Mesenchymal stem cell (in vitro differentiated cells and primary cell): ENCODE measurements around the gene CCDC90B.

Source experiments
- DNase-seq: peaks from one replicate; pipeline ENCODE4 v3.0.0-alpha.2; 2013
- H2AFZ ChIP-seq: one replicate; pipeline ENCODE4 v1.6.1; 2013; ENCODE audit warnings: low read depth, mild to moderate bottlenecking, control low read depth, inconsistent platforms, low read length, moderate library complexity
- H2AK5ac ChIP-seq: 2 replicates; pipeline ENCODE4 v1.6.1; 2013; ENCODE audit warnings: low read length, moderate library complexity, mild to moderate bottlenecking, inconsistent platforms; ENCODE audit not compliant: severe bottlenecking
- H2BK120ac ChIP-seq: one replicate; pipeline ENCODE4 v1.6.1; 2013; ENCODE audit warnings: low read depth, mild to moderate bottlenecking, inconsistent platforms, low read length, moderate library complexity
- H2BK12ac ChIP-seq, 2 experiments: one replicate each; pipeline ENCODE4 v1.6.1; 2013; ENCODE audit warnings: inconsistent platforms in 2 of 2, low read length in 2 of 2, mild to moderate bottlenecking in 2 of 2, moderate library complexity in 2 of 2, control low read depth in 1 of 2
- H2BK15ac ChIP-seq: one replicate; pipeline ENCODE4 v1.6.1; 2013; ENCODE audit warnings: mild to moderate bottlenecking, low read depth, inconsistent platforms; ENCODE audit not compliant: poor library complexity, severe bottlenecking
- H2BK5ac ChIP-seq: 2 replicates; pipeline ENCODE4 v1.6.1; 2013; ENCODE audit warnings: low read depth, mild to moderate bottlenecking, low read length, control low read depth, inconsistent platforms; ENCODE audit not compliant: poor library complexity, severe bottlenecking
- H3K14ac ChIP-seq, 2 experiments: one replicate each; pipeline ENCODE4 v1.6.1; 2013; ENCODE audit warnings: inconsistent platforms in 2 of 2, low read length in 2 of 2, control low read depth in 1 of 2, mild to moderate bottlenecking in 1 of 2, moderate library complexity in 1 of 2
- H3K18ac ChIP-seq, 2 experiments: one replicate each; pipeline ENCODE4 v1.6.1; 2013; ENCODE audit warnings: inconsistent platforms in 2 of 2, low read length in 2 of 2, control low read depth in 1 of 2, low read depth in 1 of 2, mild to moderate bottlenecking in 1 of 2
- H3K23ac ChIP-seq, 2 experiments: one replicate each; pipeline ENCODE4 v1.6.1; 2013; ENCODE audit warnings: inconsistent platforms in 2 of 2, low read length in 2 of 2, mild to moderate bottlenecking in 2 of 2, moderate library complexity in 2 of 2, control low read depth in 1 of 2
- H3K27ac ChIP-seq: 2 replicates; pipeline ENCODE4 v1.5.1; 2013; ENCODE audit warnings: mild to moderate bottlenecking, moderate library complexity, low read length, control low read depth, inconsistent platforms; ENCODE audit not compliant: poor library complexity, severe bottlenecking
- H3K27me3 ChIP-seq, 2 experiments: 2 replicates each; pipeline versions ENCODE4 v1.6.1 to v1.7.0; 2013; ENCODE audit warnings: low read length in 2 of 2, mild to moderate bottlenecking in 2 of 2, moderate library complexity in 2 of 2, control low read depth in 1 of 2, inconsistent platforms in 1 of 2; ENCODE audit not compliant: control insufficient read depth in 1 of 2, insufficient read depth in 1 of 2
- H3K36me3 ChIP-seq, 2 experiments: 2 replicates each; pipeline versions ENCODE4 v1.6.1 to v1.7.0; 2013; ENCODE audit warnings: low read length in 2 of 2, control low read depth in 1 of 2, inconsistent platforms in 1 of 2, low read depth in 1 of 2, mild to moderate bottlenecking in 1 of 2; ENCODE audit not compliant: insufficient read depth in 2 of 2, control insufficient read depth in 1 of 2
- H3K4ac ChIP-seq, 2 experiments: one replicate each; pipeline ENCODE4 v1.6.1; 2013; ENCODE audit warnings: inconsistent platforms in 2 of 2, low read length in 2 of 2, mild to moderate bottlenecking in 2 of 2, moderate library complexity in 2 of 2, control low read depth in 1 of 2, low read depth in 1 of 2
- H3K4me1 ChIP-seq: 2 replicates; pipeline ENCODE4 v1.6.1; 2013; ENCODE audit warnings: low read depth, low read length, control low read depth; ENCODE audit not compliant: control insufficient read depth, insufficient read depth
- H3K4me2 ChIP-seq: 2 replicates; pipeline ENCODE4 v1.6.1; 2013; ENCODE audit warnings: low read length, mild to moderate bottlenecking, inconsistent platforms; ENCODE audit not compliant: poor library complexity, severe bottlenecking
- H3K4me3 ChIP-seq, 2 experiments: 2 replicates each; pipeline versions ENCODE4 v1.5.1 to v1.7.0; 2013; ENCODE audit warnings: low read length in 2 of 2, mild to moderate bottlenecking in 2 of 2, control low read depth in 1 of 2, low read depth in 1 of 2; ENCODE audit not compliant: insufficient read depth in 1 of 2
- H3K79me1 ChIP-seq: replicated peaks from 2 replicates; pipeline ENCODE4 v1.6.1; 2013; ENCODE audit warnings: mild to moderate bottlenecking, control low read depth, low read length, inconsistent platforms; ENCODE audit not compliant: poor library complexity, severe bottlenecking
- H3K9ac ChIP-seq: 2 replicates; pipeline ENCODE4 v1.7.0; 2013; ENCODE audit warnings: mild to moderate bottlenecking, low read length, moderate library complexity
- H3K9me3 ChIP-seq: 2 replicates; pipeline ENCODE4 v1.7.0; 2013; ENCODE audit warnings: mild to moderate bottlenecking, low read length; ENCODE audit not compliant: control insufficient read depth
- H4K8ac ChIP-seq: one replicate; pipeline ENCODE4 v1.6.1; 2013; ENCODE audit warnings: inconsistent platforms, mild to moderate bottlenecking, low read length, moderate library complexity
- H4K91ac ChIP-seq: one replicate; pipeline ENCODE4 v1.6.1; 2013; ENCODE audit warnings: mild to moderate bottlenecking, low read length, inconsistent platforms
- WGBS: methylation state at CpG from one replicate; pipeline ENCODE4 v1.1.7; 2013; ENCODE audit warnings: mixed read lengths; 5-methylcytosine and 5-hydroxymethylcytosine counted together

Gene CCDC90B

DNA sequence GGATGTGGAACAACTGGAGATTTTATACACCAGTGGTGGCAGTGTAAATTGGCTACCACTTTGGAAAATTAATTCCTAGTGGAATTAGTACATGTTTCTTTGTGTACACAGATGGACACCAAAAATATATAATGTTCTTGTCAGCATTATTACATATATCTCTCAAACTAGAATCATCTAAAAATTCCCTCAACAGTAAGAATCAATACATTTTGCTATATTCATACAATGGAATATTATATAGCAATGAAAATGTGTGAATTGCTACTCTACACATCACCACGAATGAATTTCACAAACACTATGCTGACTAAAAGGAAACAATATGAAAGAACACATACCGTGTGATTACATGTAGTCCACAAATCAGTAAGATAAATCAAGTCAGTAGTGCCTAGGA, 33.9 kb downstream of the CCDC90B start:
- Histone ChIP-seq H3K4me3 (no peak overlapping the region), H3K4me2 (no peak overlapping the region), H2BK120ac (no peak overlapping the region), H2BK15ac (no peak overlapping the region), H3K9me3 (no peaks in the 10 kb centered on the region), H4K91ac (no peak overlapping the region), H2AK5ac (no peak overlapping the region), H3K23ac (no peak overlapping the region), H2BK5ac (no peak overlapping the region), H3K18ac (no peak overlapping the region), H3K4me1 (peaks cover 3% of the 10 kb centered on the region), H3K79me1 (peaks cover 2% of the 10 kb centered on the region), H2AFZ (no peak overlapping the region), H3K4ac (no peak overlapping the region), H3K9ac (no peak overlapping the region), H3K27ac (no peak overlapping the region), H2BK12ac (no peak overlapping the region), H3K27me3 (no peaks in the 10 kb centered on the region), H4K8ac (no peak overlapping the region), H3K14ac (no peak overlapping the region), H3K36me3 (peaks cover 0 to 51% of the 10 kb centered on the region in 2 experiments)
- no peak for DNase-seq
- 83% methylated on average over 1 of the region's 2 CpGs for WGBS

DNA sequence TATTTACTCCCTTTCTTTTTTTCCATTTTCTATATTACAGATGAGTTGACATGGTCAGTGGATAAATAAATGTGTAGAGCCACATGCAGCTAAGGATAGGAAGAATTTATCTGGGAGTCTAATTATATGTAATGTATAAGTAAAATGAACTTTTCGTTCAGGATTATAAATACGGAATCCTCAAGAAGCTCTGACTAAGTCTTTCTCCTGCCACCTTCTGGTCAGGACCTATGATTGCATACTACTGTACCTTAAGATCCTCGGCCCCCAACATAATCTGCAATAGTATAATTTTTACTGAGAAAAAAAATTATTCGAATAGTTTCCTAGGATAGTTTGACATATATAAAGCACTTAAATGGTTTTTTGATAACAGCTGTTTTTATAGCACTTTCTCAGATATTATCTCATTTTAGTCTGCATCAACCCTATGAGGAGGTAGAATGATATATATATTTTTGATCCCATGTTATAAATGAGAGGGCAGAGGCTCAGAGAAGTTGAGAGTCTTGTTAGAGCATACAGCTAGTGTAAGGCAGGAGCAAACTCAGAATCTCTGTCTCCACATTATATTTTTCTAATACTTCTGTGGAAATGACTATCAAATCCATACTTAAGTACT, 36.1 kb downstream of the CCDC90B start:
- Histone ChIP-seq H3K27ac (no peak overlapping the region), H3K18ac (no peak overlapping the region), H2BK12ac (no peak overlapping the region), H2BK120ac (no peak overlapping the region), H3K27me3 (no peaks in the 10 kb centered on the region), H3K9me3 (no peaks in the 10 kb centered on the region), H4K8ac (no peak overlapping the region), H3K9ac (no peak overlapping the region), H3K14ac (no peak overlapping the region), H4K91ac (no peak overlapping the region), H2AFZ (no peak overlapping the region), H3K4ac (no peak overlapping the region), H2BK5ac (no peak overlapping the region), H3K79me1 (no peaks in the 10 kb centered on the region), H3K4me3 (no peak overlapping the region), H3K36me3 (peaks cover 0 to 37% of the 10 kb centered on the region in 2 experiments), H3K4me2 (no peak overlapping the region), H2BK15ac (no peak overlapping the region), H2AK5ac (no peak overlapping the region), H3K4me1 (no peaks in the 10 kb centered on the region), H3K23ac (no peak overlapping the region)
- DNase-seq: peak; percentile 59
- no CpG with 5 or more reads among the region's 4 CpGs for WGBS

DNA sequence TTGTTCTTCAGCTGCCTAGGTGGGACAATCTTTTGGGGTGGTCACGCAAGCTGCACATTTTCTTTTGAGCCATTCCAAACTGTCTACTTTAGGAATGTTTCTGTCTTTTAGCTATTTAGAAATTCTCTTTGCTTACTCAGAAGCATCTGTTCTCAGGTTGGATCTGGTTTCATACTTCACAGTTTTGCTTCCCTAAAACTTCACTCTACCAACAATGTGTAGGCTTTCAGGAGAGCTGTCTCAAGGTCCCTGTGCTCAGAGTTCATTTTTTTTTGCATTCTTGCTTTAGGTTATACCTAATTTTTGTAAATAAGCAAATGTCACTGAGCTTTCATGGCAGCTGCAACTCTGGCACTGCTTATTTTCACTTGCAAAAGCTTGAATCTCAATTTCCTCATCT, 36.7 kb downstream of the CCDC90B start:
- H3K14ac ChIP-seq: no peak overlapping the region
- no peak overlapping the region for H3K18ac ChIP-seq
- no peaks in the 10 kb centered on the region for H3K27me3 ChIP-seq
- H3K4ac ChIP-seq: no peak overlapping the region
- H2BK15ac ChIP-seq: no peak overlapping the region
- H3K79me1 ChIP-seq: no peaks in the 10 kb centered on the region
- 100% methylated on average over 1 of the region's 1 CpG for WGBS
- H2AFZ ChIP-seq: no peak overlapping the region
- H3K27ac ChIP-seq: no peak overlapping the region
- H3K36me3 ChIP-seq: peaks cover 0 to 33% of the 10 kb centered on the region in 2 experiments
- H3K4me3 ChIP-seq: no peak overlapping the region
- no peak overlapping the region for H3K9ac ChIP-seq
- no peak overlapping the region for H2BK5ac ChIP-seq
- no peak overlapping the region for H3K23ac ChIP-seq
- no peak overlapping the region for H3K4me2 ChIP-seq
- no peak overlapping the region for H2BK120ac ChIP-seq
- H3K4me1 ChIP-seq: no peaks in the 10 kb centered on the region
- H2AK5ac ChIP-seq: no peak overlapping the region
- H3K9me3 ChIP-seq: no peaks in the 10 kb centered on the region
- no peak overlapping the region for H4K8ac ChIP-seq
- no peak for DNase-seq
- H4K91ac ChIP-seq: no peak overlapping the region
- no peak overlapping the region for H2BK12ac ChIP-seq

DNA sequence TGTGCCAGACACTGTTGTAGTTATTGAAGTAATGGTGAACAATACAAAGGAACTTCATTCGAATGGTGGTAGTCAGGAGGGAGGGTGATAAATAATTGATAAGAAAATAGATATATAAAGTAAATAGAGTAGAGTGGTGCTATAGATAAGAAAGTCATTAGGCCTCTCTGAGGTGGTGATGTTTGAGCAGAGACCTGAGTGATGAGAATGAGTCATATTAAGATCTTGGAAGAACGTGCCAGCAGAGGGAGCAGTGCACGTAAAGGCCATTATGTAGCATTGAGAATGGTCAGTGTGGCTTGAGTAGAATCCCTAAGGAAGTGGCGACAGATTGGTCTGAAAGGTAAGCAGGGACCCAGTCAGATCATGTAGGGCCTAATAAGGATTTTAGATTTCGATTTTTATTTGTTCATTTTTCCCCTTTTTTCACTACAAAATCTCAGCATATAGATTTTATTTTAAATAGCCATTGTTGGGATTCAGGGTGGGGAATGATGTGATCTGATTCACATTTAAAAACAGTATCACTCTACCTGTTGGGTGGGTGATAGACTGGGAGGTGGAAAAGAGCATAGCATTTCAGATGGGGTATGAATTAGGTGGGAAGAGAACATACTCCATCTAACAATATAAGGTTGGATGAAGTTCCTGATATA, 44.7 kb downstream of the CCDC90B start:
- no peaks in the 10 kb centered on the region for H3K27me3 ChIP-seq
- no peak overlapping the region for H2BK15ac ChIP-seq
- H3K14ac ChIP-seq: no peak overlapping the region
- no peak overlapping the region for H2AFZ ChIP-seq
- no peak overlapping the region for H2BK12ac ChIP-seq
- no peak overlapping the region for H2BK120ac ChIP-seq
- H2BK5ac ChIP-seq: no peak overlapping the region
- no peak overlapping the region for H3K18ac ChIP-seq
- DNase-seq: peak; percentile 78
- H4K91ac ChIP-seq: no peak overlapping the region
- H3K4me1 ChIP-seq: no peaks in the 10 kb centered on the region
- H2AK5ac ChIP-seq: no peak overlapping the region
- 13% methylated on average over 4 of the region's 5 CpGs for WGBS
- H3K36me3 ChIP-seq: peaks cover 0 to 12% of the 10 kb centered on the region in 2 experiments
- H4K8ac ChIP-seq: no peak overlapping the region
- no peaks in the 10 kb centered on the region for H3K9me3 ChIP-seq
- no peak overlapping the region for H3K23ac ChIP-seq
- H3K4me3 ChIP-seq: no peak overlapping the region
- H3K4ac ChIP-seq: no peak overlapping the region
- no peak overlapping the region for H3K27ac ChIP-seq
- no peak overlapping the region for H3K4me2 ChIP-seq
- H3K9ac ChIP-seq: no peak overlapping the region
- no peaks in the 10 kb centered on the region for H3K79me1 ChIP-seq
